Left ventricle myocardium inferior (tissue), 1 donor: ENCODE data around the gene PWWP2B. TPM values are rescaled to one million over a fixed set of nuclear protein-coding genes. Genes with fewer than 3 reads are reported as not detected.
A peak's percentile ranks its signal among the peaks of the same experiment; 100 is the strongest.

ENCODE experiments used
- DNase-seq: peaks from one replicate; pipeline ENCODE4 v3.0.0-alpha.2; 2020
- H3K27ac ChIP-seq: fragments of 200-600 bp; replicated peaks from 2 replicates; pipeline ENCODE4 v1.8.0; 2021
- H3K27me3 ChIP-seq: fragments of 200-600 bp; 2 replicates; pipeline ENCODE4 v1.8.0; 2021; ENCODE audit warnings: low read depth
- H3K36me3 ChIP-seq: fragments of 200-600 bp; 2 replicates; pipeline ENCODE4 v1.8.0; 2021
- H3K4me1 ChIP-seq: fragments of 200-600 bp; 2 replicates; pipeline ENCODE4 v1.8.0; 2021
- H3K4me3 ChIP-seq: fragments of 200-600 bp; 2 replicates; pipeline ENCODE4 v1.8.0; 2021; ENCODE audit warnings: mild to moderate bottlenecking, moderate library complexity
- H3K9me3 ChIP-seq: fragments of 200-600 bp; replicated peaks from 2 replicates; pipeline ENCODE4 v1.8.0; 2021
- intact Hi-C: fragments of 100-400 bp; cut with micrococcal nuclease; formaldehyde crosslinking; loops from one replicate; pipeline ENCODE4 v1.11.0; 2022
- total RNA-seq: library from RNA; stranded (reverse); fragmentation: NEBNext Ultra II Directional; extraction: Animal tissue kit (Norgen Biotek cat#: 25700); gene quantifications from one replicate; pipeline ENCODE4 v1.2.1, GENCODE V29; 2021
- TF ChIP-seq, protein P1 (sequence below): fragments of 200-600 bp; IDR thresholded peaks from 2 replicates; pipeline ENCODE4 v1.8.0; 2021; ENCODE audit warnings: antibody characterized with exemption, mild to moderate bottlenecking, borderline replicate concordance
- donor health status: DM: no; HTN: yes; CAD: no; lungs with severe emphysema.

The PWWP2B gene
- total RNA-seq, 1 donor from 2014 or later = 17.2 TPM

DNA sequence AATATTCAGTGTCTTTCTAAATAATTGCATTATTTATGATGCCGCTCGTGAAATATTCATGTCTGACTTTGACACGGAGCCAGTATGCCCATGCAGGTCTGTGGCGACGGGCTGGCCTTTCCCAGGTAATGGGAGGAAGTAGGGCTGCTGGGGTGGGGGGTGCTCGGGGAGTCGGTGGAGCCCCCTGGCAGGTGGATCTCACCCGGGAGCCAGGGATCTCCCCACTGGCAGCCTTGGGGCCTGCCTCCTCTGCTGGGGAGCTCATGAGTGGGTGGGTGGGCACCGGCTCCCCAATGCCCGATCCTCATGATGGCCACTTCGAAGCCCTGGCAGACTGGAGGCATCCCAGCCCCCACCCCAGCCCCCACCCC lies 52.8 kb downstream of the PWWP2B start:
- H3K36me3 ChIP-seq = no peaks in the 10 kb centered on the region
- H3K27me3 ChIP-seq = no peaks in the 10 kb centered on the region
- no peak overlapping the region for H3K27ac ChIP-seq
- no peak for DNase-seq
- intact Hi-C loops = loop anchor here (5.0 kb wide), 1 partner anchor 57 kb away; no protein-coding TSS in a partner anchor
- no peaks in the 10 kb centered on the region for H3K9me3 ChIP-seq
- H3K4me1 ChIP-seq = peaks cover 31% of the 10 kb centered on the region
- TF ChIP-seq, protein P1, sequence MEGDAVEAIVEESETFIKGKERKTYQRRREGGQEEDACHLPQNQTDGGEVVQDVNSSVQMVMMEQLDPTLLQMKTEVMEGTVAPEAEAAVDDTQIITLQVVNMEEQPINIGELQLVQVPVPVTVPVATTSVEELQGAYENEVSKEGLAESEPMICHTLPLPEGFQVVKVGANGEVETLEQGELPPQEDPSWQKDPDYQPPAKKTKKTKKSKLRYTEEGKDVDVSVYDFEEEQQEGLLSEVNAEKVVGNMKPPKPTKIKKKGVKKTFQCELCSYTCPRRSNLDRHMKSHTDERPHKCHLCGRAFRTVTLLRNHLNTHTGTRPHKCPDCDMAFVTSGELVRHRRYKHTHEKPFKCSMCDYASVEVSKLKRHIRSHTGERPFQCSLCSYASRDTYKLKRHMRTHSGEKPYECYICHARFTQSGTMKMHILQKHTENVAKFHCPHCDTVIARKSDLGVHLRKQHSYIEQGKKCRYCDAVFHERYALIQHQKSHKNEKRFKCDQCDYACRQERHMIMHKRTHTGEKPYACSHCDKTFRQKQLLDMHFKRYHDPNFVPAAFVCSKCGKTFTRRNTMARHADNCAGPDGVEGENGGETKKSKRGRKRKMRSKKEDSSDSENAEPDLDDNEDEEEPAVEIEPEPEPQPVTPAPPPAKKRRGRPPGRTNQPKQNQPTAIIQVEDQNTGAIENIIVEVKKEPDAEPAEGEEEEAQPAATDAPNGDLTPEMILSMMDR = no peak
- H3K4me3 ChIP-seq = no peak overlapping the region

DNA sequence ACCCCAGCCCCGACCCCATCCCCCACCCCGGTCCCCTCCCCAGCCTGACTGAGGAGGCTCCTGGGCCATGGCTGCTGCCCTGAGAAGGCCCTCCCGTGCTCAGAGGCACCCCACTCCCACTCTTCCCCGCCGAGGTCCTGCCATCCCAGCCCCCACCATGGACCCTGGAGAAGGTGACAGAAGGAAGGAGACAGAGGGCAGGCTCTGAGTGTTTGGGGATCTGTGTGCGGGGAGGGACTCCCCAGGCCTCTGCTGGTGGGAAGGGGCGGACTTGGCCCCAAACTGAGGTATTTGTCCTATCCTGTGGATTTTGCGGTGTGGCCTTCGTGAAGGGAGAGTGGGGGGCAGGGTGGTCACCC lies 53.4 kb downstream of the PWWP2B start:
- Histone ChIP-seq H3K4me3 (no peak overlapping the region), H3K27ac (no peak overlapping the region), H3K9me3 (no peaks in the 10 kb centered on the region), H3K4me1 (peaks cover 31% of the 10 kb centered on the region), H3K27me3 (no peaks in the 10 kb centered on the region), H3K36me3 (no peaks in the 10 kb centered on the region)
- intact Hi-C loops = loop anchor here (5.0 kb wide), 1 partner anchor 58 kb away; no protein-coding TSS in a partner anchor
- no peak for DNase-seq
- TF ChIP-seq, protein P1 = no peak

DNA sequence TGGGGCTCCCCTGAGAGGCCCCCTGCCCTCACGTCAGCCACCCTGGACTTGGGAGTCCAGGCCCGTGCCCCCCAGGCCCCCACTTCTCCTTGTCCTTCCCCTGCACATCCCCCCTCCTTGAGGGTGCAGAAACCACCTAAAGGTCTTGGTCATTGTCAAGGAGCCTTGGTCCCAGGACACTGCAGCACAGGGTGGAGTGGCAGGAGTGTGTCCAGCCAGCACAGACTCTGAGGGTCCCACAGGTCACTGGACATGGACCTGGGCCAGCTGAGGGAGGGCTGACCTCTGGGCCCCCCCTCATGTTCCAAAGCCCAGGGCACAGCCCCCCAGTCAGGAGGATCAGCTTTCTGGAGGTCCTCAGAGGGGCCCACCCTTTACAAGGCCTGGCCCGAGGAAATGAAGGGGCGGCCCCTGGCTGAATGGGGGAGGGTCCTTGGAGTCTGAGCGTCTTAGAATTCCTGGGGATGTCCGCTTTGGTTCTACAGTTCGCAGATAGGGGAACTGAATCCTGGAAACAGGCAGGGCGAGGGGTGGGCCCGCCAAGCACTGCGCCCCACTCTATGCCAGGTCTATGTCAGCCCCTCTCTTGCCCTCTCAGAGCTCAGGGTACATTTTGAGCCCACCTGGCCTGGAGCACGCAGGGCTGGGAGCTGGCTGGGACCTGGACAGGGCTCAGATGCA lies 54.0 kb downstream of the PWWP2B start:
- no peak overlapping the region for H3K4me3 ChIP-seq
- H3K27ac ChIP-seq = no peak overlapping the region
- no peak for DNase-seq
- no peaks in the 10 kb centered on the region for H3K9me3 ChIP-seq
- TF ChIP-seq, protein P1 = no peak
- no peaks in the 10 kb centered on the region for H3K27me3 ChIP-seq
- intact Hi-C loops = loop anchor here (5.0 kb wide), 1 partner anchor 59 kb away; no protein-coding TSS in a partner anchor
- H3K36me3 ChIP-seq = no peaks in the 10 kb centered on the region
- H3K4me1 ChIP-seq = peaks cover 31% of the 10 kb centered on the region

DNA sequence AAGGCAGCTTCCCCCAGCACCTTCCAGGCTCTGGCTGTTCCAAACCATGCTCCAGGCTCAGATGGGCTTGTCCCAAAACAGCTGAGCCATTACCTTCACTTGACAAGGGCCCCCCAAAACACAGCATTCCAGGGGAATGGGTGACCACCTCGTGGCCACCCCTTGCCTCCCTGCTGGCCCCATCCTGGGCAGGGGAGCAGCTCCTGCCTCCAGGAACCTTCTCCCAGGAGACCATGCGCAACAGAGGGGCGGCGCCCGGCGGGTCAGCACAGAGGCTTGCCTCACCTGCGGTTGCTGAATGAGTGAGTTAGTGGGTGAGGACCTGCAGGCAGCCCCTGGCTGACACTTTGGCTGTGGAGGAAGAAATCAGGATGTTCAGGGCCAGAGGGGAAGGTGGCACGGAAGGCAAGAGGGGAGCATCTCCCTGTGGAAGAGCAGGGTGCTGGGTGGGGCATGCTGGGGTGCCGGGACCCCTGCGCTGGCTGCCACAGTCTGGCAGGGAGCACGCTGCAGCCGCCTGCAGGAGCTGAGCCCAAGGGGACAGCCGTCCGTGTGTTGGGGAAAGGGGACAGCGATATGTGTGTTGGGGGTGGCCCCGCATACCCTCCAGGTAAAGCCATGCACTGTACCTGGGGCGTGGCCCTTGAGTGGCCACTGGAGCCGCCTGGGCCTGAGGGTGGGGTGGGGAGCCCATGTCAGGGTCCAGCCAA lies 54.7 kb downstream of the PWWP2B start:
- DNase-seq = no peak
- Histone ChIP-seq H3K9me3 (no peaks in the 10 kb centered on the region), H3K27me3 (peaks cover 7% of the 10 kb centered on the region), H3K27ac (no peak overlapping the region), H3K36me3 (no peaks in the 10 kb centered on the region), H3K4me1 (peaks cover 29% of the 10 kb centered on the region), H3K4me3 (no peak overlapping the region)
- intact Hi-C loops = loop anchor here (5.0 kb wide), 1 partner anchor 59 kb away; no protein-coding TSS in a partner anchor
- TF ChIP-seq, protein P1 = no peak

DNA sequence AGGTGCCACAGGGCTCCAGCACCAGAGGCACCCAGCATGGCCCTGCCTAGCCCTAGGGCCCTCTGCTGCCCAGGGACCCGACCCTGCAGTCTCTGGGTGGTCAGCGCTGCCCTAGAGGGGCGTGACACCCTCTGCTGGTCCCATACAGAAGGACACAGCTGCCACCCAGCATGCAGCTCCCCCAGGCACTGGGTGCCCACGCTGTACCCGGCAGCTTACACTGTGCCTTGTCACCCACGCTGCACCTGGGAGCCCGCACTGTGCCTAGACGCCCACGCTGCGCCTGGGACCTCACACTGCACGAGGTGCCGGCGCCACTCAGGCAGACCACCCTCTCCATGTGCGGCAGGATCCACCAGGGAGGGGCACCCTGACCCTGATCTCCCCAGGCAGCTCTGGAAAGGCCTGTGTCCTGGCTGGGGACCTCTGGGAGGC lies 55.2 kb downstream of the PWWP2B start:
- Histone ChIP-seq H3K27ac (no peak overlapping the region), H3K4me1 (peaks cover 24% of the 10 kb centered on the region), H3K9me3 (no peaks in the 10 kb centered on the region), H3K4me3 (no peak overlapping the region), H3K27me3 (peaks cover 12% of the 10 kb centered on the region), H3K36me3 (no peaks in the 10 kb centered on the region)
- DNase-seq = no peak
- intact Hi-C loops = loop anchor here (5.0 kb wide), 1 partner anchor 60 kb away; no protein-coding TSS in a partner anchor
- TF ChIP-seq, protein P1 = peak; percentile 50
